ENCODE measurements around the gene DHRS9. TPM values are rescaled to one million over a fixed set of nuclear protein-coding genes. Genes with fewer than 3 reads are reported as not detected.

The DHRS9 gene
- total and polyA plus RNA-seq, 9 of the 15 experiments (the other 6 are each of a cell fraction or from before 2014, with no cell fraction given): 0.27 to 1.7 (median 0.69) TPM

DNA sequence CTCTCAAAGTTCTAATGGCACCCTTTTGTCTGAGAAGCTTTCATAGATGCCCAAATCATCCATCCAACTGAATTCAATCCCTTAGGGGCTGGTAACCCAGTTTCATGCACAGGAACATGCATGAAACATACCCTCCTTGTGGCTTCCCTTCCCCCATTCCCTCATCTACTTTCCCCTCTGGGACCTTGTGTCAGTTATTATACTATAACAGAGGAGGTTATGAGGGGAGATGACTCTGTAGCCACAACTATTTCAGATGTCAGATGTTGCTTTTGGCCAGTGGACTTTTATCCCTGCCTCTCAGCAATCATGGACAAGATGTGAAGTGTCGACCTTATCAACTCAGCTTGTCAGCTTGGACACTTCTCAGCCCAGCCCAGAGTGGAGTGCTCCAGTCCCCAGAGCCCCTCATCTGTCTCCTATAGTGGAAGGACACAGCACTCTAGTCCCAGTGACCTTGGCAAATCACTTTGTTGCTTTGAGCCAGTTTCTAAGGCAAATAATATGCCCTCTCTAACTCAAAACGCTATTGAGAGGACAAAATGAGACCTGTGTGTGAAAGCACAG, 8.4 kb downstream of the DHRS9 start:
- POLR2A ChIA-PET: interaction anchor here (0.9 kb wide), 1 partner anchor 9 kb away, joined by 3 read pairs; no protein-coding TSS in a partner anchor
- peak; percentile 72 for ATAC-seq
- no peaks in the 10 kb centered on the region for H3K9me1 ChIP-seq (ENCODE audit: control insufficient read depth, insufficient read depth, low read length)
- H2AFZ ChIP-seq (ENCODE audit: low read depth, low read length): peak overlapping the region; percentile 48
- H3K36me3 ChIP-seq (ENCODE audit: control insufficient read depth, insufficient read depth, low read length): no peaks in the 10 kb centered on the region
- no peak overlapping the region for H3K27ac ChIP-seq (ENCODE audit: extremely low read depth, low read depth, low read length)
- H3K9ac ChIP-seq (ENCODE audit: insufficient read depth in 1 of 2, low read depth in 2 of 2, low read length in 2 of 2): peak overlapping the region in 1 of 2 experiments; percentile 53; a peak in 1 of 4 replicates
- H3K4me1 ChIP-seq (replicated peaks in 1 of 2; ENCODE audit: control insufficient read depth in 2 of 2, insufficient read depth in 2 of 2, low read length in 2 of 2): peaks cover 4 to 35% of the 10 kb centered on the region in 2 experiments; a peak in 4 of 5 replicates
- peak; percentile 76 for FAIRE-seq
- intact Hi-C loops (cut with micrococcal nuclease): no loop called here
- no peak overlapping the region for H3K4me3 ChIP-seq
- TF ChIP-seq ELF1 (tag; IDR thresholded peaks at IDR 0.05): no peak
- TF ChIP-seq, protein P1, sequence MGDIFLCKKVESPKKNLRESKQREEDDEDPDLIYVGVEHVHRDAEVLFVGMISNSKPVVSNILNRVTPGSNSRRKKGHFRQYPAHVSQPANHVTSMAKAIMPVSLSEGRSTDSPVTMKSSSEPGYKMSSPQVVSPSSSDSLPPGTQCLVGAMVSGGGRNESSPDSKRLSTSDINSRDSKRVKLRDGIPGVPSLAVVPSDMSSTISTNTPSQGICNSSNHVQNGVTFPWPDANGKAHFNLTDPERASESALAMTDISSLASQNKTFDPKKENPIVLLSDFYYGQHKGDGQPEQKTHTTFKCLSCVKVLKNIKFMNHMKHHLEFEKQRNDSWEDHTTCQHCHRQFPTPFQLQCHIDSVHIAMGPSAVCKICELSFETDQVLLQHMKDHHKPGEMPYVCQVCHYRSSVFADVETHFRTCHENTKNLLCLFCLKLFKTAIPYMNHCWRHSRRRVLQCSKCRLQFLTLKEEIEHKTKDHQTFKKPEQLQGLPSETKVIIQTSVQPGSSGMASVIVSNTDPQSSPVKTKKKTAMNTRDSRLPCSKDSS (IDR thresholded peaks at IDR 0.05; ENCODE audit: low read depth, partially characterized antibody): no peak
- TF ChIP-seq, protein P2, sequence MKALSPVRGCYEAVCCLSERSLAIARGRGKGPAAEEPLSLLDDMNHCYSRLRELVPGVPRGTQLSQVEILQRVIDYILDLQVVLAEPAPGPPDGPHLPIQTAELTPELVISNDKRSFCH (CRISPR knock-in tag; IDR thresholded peaks at IDR 0.05): no peak
- TF ChIP-seq, protein P2 (tag; IDR thresholded peaks at IDR 0.05): no peak
- TF ChIP-seq, protein P3, sequence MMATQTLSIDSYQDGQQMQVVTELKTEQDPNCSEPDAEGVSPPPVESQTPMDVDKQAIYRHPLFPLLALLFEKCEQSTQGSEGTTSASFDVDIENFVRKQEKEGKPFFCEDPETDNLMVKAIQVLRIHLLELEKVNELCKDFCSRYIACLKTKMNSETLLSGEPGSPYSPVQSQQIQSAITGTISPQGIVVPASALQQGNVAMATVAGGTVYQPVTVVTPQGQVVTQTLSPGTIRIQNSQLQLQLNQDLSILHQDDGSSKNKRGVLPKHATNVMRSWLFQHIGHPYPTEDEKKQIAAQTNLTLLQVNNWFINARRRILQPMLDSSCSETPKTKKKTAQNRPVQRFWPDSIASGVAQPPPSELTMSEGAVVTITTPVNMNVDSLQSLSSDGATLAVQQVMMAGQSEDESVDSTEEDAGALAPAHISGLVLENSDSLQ (IDR thresholded peaks at IDR 0.05): peak; percentile 25; the same call in 1 of the 2 replicates
- TF ChIP-seq MEIS2 (IDR thresholded peaks at IDR 0.05; ENCODE audit: partially characterized antibody): peak; percentile 16
- TF ChIP-seq, protein P4, sequence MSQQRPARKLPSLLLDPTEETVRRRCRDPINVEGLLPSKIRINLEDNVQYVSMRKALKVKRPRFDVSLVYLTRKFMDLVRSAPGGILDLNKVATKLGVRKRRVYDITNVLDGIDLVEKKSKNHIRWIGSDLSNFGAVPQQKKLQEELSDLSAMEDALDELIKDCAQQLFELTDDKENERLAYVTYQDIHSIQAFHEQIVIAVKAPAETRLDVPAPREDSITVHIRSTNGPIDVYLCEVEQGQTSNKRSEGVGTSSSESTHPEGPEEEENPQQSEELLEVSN (IDR thresholded peaks at IDR 0.05; ENCODE audit: borderline replicate concordance in 1 of 2, extremely low read depth in 1 of 2, insufficient read depth in 1 of 2, insufficient read length in 1 of 2, low read depth in 1 of 2, low read length in 1 of 2, poor library complexity in 1 of 2, severe bottlenecking in 1 of 2): no peak
- no peaks in the 10 kb centered on the region for H3K79me2 ChIP-seq (ENCODE audit: control insufficient read depth, insufficient read depth, low read length)
- H3K27me3 ChIP-seq (ENCODE audit: control insufficient read depth in 2 of 2, insufficient read depth in 2 of 2, low read length in 2 of 2): no peaks in the 10 kb centered on the region
- 0% methylated on average over 2 of the region's 2 CpGs for WGBS (ENCODE audit: insufficient coverage, low coverage, missing lambda C conversion rate)
- BruUV-seq (replicated peaks): no TSS peak
- CTCF ChIA-PET (ENCODE audit: low intra/inter-chr PET ratio): no interaction called here
- no peaks in the 10 kb centered on the region for H4K20me1 ChIP-seq (replicated peaks; ENCODE audit: control insufficient read depth, insufficient read depth, low read length)
- in situ Hi-C loops (cut with MboI): no loop called here
- H3K9me3 ChIP-seq (replicated peaks; ENCODE audit: control insufficient read depth, insufficient read depth, low read depth, low read length): 0 out of 2 replicates have a peak, but pooled peaks cover 2% of the 10 kb centered on the region
- peak in 2 of 4 experiments; percentile 39 to 59 for DNase-seq (ENCODE audit: extremely low read depth in 1 of 4, low spot score in 3 of 4)
- H3K4me2 ChIP-seq (ENCODE audit: insufficient read depth, low read length): no peak overlapping the region
